GM12872 (cell line): ENCODE data around the gene AKIRIN2.

Experiments used
- CTCF ChIP-seq: IDR thresholded peaks from 3 replicates; pipeline ENCODE4 v1.5.1; 2011; ENCODE audit warnings: low read depth, mild to moderate bottlenecking, low read length, moderate library complexity; ENCODE audit not compliant: insufficient read depth

The AKIRIN2 gene

GRCh38 chr6:87684895-87685654 lies 17.0 kb downstream of the AKIRIN2 start:
- no peak for TF ChIP-seq CTCF

GRCh38 chr6:87683890-87684289 lies 18.1 kb downstream of the AKIRIN2 start:
- no peak for TF ChIP-seq CTCF

- no peak for TF ChIP-seq CTCF
Measured at GRCh38 chr6:87682310-87682709, 19.7 kb downstream of the AKIRIN2 start.

- TF ChIP-seq CTCF, result no peak
Measured at GRCh38 chr6:87675004-87675681, 26.9 kb downstream of the AKIRIN2 start.

GRCh38 chr6:87674290-87674689 lies 27.7 kb downstream of the AKIRIN2 start:
- no peak for TF ChIP-seq CTCF

- no peak for TF ChIP-seq CTCF
Measured at GRCh38 chr6:87673237-87673636, 28.8 kb downstream of the AKIRIN2 start.

- no peak for TF ChIP-seq CTCF
Measured at GRCh38 chr6:87672641-87673040, 29.4 kb downstream of the AKIRIN2 start.
